H1 (cell line): Measurements from ENCODE around the gene XPNPEP3. TPM values are rescaled to one million over a fixed set of nuclear protein-coding genes. Genes with fewer than 3 reads are reported as not detected.

Experiments
- CHD7 ChIP-seq: fragments of 300-600 bp; sonication (generic); IDR thresholded peaks from 2 replicates; pipeline ENCODE4 v1.7.1; 2012; ENCODE audit warnings: low read length, moderate library complexity, mild to moderate bottlenecking, inconsistent platforms; ENCODE audit not compliant: insufficient replicate concordance
- KDM5A ChIP-seq: fragments of 200-600 bp; IDR thresholded peaks from 2 replicates; pipeline ENCODE4 v1.7.1; 2012; ENCODE audit warnings: mild to moderate bottlenecking, low read length, inconsistent platforms, mixed read lengths
- NRF1 ChIP-seq: IDR thresholded peaks from 2 replicates; pipeline ENCODE4 v1.6.1; 2011; ENCODE audit warnings: mild to moderate bottlenecking, low read depth, low read length, improper control_type of control experiment
- PHF8 ChIP-seq: fragments of 200-600 bp; sonication (generic); conservative IDR thresholded peaks from 2 replicates; pipeline ENCODE4 v1.7.1; 2012; ENCODE audit warnings: low read depth, mild to moderate bottlenecking, inconsistent platforms, low read length, moderate library complexity
- RFX5 ChIP-seq: IDR thresholded peaks from 2 replicates; pipeline ENCODE4 v1.6.1; 2011; ENCODE audit warnings: low read depth, low read length, improper control_type of control experiment, borderline replicate concordance
- SAP30 ChIP-seq: fragments of 300-600 bp; sonication (generic); IDR thresholded peaks from 2 replicates; pipeline ENCODE4 v1.7.1; 2012; ENCODE audit warnings: low read length, moderate library complexity, mild to moderate bottlenecking, inconsistent platforms; ENCODE audit not compliant: insufficient read depth, insufficient replicate concordance
- SP2 ChIP-seq: IDR thresholded peaks from 2 replicates; pipeline ENCODE4 v1.6.1; 2012; ENCODE audit warnings: mild to moderate bottlenecking, low read length, inconsistent platforms
- polyA plus RNA-seq, 7 experiments: library from polyadenylated mRNA; depleted of rRNA in 3 of 7; stranded (reverse) in 5 of 7; unstranded in 2 of 7; fragments of >200 nt in 5 of 7; fragments of 200-250 nt in 2 of 7; gene quantifications; 1 replicate in 5 of 7; 2 replicates in 1 of 7; 4 replicates in 1 of 7; pipeline versions ENCODE4 v1.2.1 to v1.2.3, GENCODE V29; 2011 to 2013; ENCODE audit warnings: missing spikeins in 2 of 7, mixed read lengths in 2 of 7
- total RNA-seq: library from RNA; stranded (reverse); fragmentation: NEBNext Ultra II Directional; extraction: Animal tissue kit (Norgen Biotek cat#: 25700); gene quantifications from 2 replicates; pipeline ENCODE4 v1.2.1, GENCODE V29; 2021

Gene XPNPEP3
- total and polyA plus RNA-seq, 2 of the 8 experiments (the other 6 are each of a cell fraction or from before 2014, with no cell fraction given): 25.8 to 29.2 TPM

- no peak for TF ChIP-seq CHD7
- TF ChIP-seq SAP30: peak; percentile 87
- TF ChIP-seq NRF1: no peak
- no peak for TF ChIP-seq RFX5
- no peak; the same call in 1 of the 2 replicates for TF ChIP-seq PHF8
- no peak for TF ChIP-seq SP2
- peak; percentile 29; the same call in 1 of the 2 replicates for TF ChIP-seq KDM5A
Measured at GRCh38 chr22:40857309-40857855, 434 bp downstream of the XPNPEP3 start (continued).
